Measurements from ENCODE around the gene GNG7.
"Not testable (repeated sequence)": the region's sequence is repeated elsewhere in the genome, so short reads cannot be mapped to it uniquely, and the experiment has no call there.

GNG7 gene

GRCh38 chr19:2569596-2570465 is 132.7 kb downstream of the GNG7 start:
- DNase-seq, result no peak

- DNase-seq, result no peak
Measured at GRCh38 chr19:2567996-2568395, 134.5 kb downstream of the GNG7 start.

GRCh38 chr19:2567580-2567979 is 134.9 kb downstream of the GNG7 start:
- DNase-seq, result no peak

- not testable (repeated sequence) for DNase-seq
Measured at GRCh38 chr19:2563546-2563945, 138.9 kb downstream of the GNG7 start.

- peak; percentile 65 to 68 for DNase-seq
Measured at GRCh38 chr19:2561895-2562294, 140.6 kb downstream of the GNG7 start.

GRCh38 chr19:2561221-2561620 is 141.3 kb downstream of the GNG7 start:
- DNase-seq, result no peak

GRCh38 chr19:2560369-2560768 is 142.1 kb downstream of the GNG7 start:
- DNase-seq, result no peak

- DNase-seq, result no peak
Measured at GRCh38 chr19:2558543-2558942, 144.0 kb downstream of the GNG7 start.

- not testable (repeated sequence) for DNase-seq
Measured at GRCh38 chr19:2558131-2558530, 144.4 kb downstream of the GNG7 start.

GRCh38 chr19:2557093-2557440 is 145.4 kb downstream of the GNG7 start:
- DNase-seq, result no peak

- no peak for DNase-seq
Measured at GRCh38 chr19:2556221-2557092, 146.0 kb downstream of the GNG7 start.

GRCh38 chr19:2555422-2556220 is 146.9 kb downstream of the GNG7 start:
- DNase-seq, result no peak

- no peak for DNase-seq
Measured at GRCh38 chr19:2554856-2555255, 147.6 kb downstream of the GNG7 start.

- DNase-seq, result no peak
Measured at GRCh38 chr19:2553510-2553909, 149.0 kb downstream of the GNG7 start.

GRCh38 chr19:2552859-2553258 is 149.6 kb downstream of the GNG7 start:
- DNase-seq, result peak; percentile 24 to 30

- no peak for DNase-seq
Measured at GRCh38 chr19:2551864-2552185, 150.7 kb downstream of the GNG7 start.

- no peak for DNase-seq
Measured at GRCh38 chr19:2551172-2551863, 151.2 kb downstream of the GNG7 start.

GRCh38 chr19:2550431-2551171 is 151.9 kb downstream of the GNG7 start:
- DNase-seq, result no peak

GRCh38 chr19:2549701-2550191 is 152.7 kb downstream of the GNG7 start:
- no peak for DNase-seq

- no peak for DNase-seq
Measured at GRCh38 chr19:2548966-2549365, 153.5 kb downstream of the GNG7 start.

GRCh38 chr19:2547721-2548120 is 154.8 kb downstream of the GNG7 start:
- DNase-seq, result no peak
